Measurements from ENCODE around the gene TMEM106C.

The TMEM106C gene

GRCh38 chr12:47980779-47981495, 17.5 kb downstream of the TMEM106C start:
- TF ChIP-seq CTCF (IDR thresholded peaks at IDR 0.05; ENCODE audit: low read depth, low read length): no peak
- DNase-seq (ENCODE audit: extremely low read depth, low read depth): no peak

DNA sequence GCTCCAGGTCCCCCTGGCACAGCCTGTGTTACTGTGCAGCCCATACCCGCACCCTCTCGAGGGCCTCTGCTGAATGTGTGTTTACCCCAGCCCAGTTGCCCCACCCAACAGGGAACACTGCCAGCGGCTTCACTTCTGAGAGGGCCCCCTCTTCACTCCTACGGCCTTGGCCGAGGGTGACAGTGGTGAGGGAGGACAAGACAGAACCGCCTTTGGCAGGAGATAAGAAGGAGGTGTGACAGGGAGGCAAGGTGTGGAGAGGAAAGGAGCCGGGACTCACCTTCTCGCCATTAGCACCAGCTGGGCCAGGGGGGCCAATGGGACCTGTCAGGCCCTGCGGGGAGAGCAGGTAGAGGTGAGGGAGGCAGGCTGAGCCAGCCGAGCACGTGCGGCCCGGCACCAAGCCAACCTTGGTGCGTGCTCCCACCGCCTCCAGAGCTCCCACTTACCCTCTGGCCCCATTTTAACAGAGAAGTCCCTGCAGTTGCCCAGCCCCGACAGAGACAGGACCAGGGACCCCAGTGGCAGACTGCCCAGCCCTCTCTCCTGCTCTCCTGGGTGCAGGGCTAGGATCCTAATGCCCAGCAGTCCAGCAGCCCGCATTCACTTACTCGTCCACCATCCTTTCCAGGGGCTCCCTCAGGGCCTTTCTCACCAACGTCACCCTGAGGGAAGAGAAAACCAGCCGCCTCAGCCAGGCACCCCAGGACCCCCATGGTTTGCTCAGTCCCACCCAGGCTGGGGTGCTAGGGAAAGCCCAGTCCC, 18.3 kb downstream of the TMEM106C start:
- no peak for TF ChIP-seq CTCF (IDR thresholded peaks at IDR 0.05; ENCODE audit: low read depth, low read length)
- no peak for DNase-seq (ENCODE audit: extremely low read depth, low read depth)

DNA sequence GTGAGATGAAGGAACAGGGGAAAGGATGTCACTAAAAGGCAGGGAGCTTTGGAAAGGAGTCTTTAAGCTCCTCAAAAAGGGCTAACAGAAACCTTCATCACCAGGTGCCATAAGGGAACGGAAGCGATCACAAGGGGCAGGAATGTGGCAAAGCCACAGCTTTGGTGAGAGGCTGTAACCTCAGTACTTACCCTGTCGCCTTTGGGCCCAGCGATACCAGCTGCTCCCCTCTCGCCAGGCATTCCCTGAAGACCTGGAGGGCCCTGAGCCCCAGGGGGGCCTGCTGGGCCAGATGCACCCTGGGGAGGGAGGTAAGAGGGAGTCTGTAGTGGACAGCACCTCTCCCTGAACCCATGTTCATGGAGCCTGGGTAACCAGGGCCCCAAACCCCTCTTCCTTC, 18.9 kb downstream of the TMEM106C start:
- no peak for TF ChIP-seq CTCF (IDR thresholded peaks at IDR 0.05; ENCODE audit: low read depth, low read length)
- no peak for DNase-seq (ENCODE audit: extremely low read depth, low read depth)

GRCh38 chr12:47982770-47983169, 19.4 kb downstream of the TMEM106C start:
- no peak for TF ChIP-seq CTCF (IDR thresholded peaks at IDR 0.05; ENCODE audit: low read depth, low read length)
- DNase-seq (ENCODE audit: extremely low read depth, low read depth): no peak

DNA sequence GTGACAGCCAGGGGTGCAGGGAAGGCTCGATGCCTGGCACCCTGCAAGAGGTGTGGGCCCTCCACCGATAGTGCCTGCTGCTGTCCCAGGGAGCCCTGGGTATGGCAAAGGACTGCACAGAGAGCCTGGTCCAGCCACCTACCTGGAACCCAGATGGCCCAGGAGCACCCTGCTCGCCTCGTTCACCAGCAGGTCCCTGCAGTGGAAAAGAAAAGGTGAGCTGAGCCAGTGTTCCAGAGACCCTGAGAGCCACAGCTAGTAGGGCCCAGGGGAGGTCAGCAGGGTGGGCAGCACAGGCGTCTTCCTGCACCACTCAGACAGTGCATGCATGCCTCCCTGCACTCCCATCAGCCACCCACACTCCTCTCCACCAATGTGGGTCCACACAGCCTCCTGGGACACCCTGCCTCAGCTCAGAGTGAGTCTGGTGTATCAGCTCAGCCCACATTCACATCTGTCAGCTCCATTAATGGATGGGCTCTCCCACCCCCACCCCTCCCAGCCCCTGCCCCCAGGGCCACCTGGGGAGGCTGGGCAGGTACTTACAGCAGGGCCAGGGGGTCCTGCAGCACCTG, 20.2 kb downstream of the TMEM106C start:
- TF ChIP-seq CTCF (IDR thresholded peaks at IDR 0.05; ENCODE audit: low read depth, low read length): no peak
- DNase-seq (ENCODE audit: extremely low read depth, low read depth): no peak

GRCh38 chr12:47984331-47984801, 21.0 kb downstream of the TMEM106C start:
- no peak for TF ChIP-seq CTCF (IDR thresholded peaks at IDR 0.05; ENCODE audit: low read depth, low read length)
- no peak for DNase-seq (ENCODE audit: extremely low read depth, low read depth)
